ENCODE results near the gene GDPD4.

The GDPD4 gene

DNA sequence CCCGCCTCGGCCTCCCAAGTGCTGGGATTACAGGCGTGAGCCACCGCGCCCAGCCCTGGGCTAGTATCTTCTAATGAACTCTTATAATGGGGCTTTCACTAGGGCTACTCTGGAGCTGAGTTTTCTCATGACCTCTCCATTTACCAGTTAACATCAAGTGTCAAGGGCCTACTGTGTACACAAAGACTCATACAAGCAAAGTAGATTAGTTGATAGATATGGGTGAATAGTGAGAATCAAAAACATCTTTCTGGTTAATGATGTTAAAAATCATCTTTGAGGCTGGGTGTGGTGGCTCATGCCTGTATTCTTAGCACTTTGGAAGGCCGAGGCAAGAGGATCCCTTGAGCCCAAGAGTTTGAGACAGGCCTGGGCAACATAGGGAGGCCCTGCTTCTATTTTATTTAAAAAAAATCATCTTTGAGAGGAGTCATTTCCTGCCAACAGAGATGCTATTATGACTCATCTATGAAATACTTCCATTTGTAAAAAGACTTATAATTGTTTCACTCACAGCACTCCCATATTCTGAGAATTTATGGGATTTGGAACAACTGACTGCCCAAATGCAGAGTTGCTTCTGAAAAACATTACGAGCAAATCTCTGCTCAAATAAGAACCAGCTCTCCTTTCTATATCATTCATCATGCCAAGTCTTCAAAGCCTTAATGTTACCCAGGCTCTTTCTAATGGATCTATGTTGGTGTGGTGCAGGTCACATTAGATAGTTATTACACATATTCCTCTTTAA is 57.0 kb downstream of the GDPD4 start:
- H3K4me1 ChIP-seq (ENCODE audit: insufficient read depth, low read length), result no peaks in the 10 kb centered on the region
- no peaks in the 10 kb centered on the region for H3K36me3 ChIP-seq (ENCODE audit: insufficient read depth, low read length)
- no peak overlapping the region for H3K9ac ChIP-seq (ENCODE audit: low read depth, low read length)
- H3K9me3 ChIP-seq (ENCODE audit: control insufficient read depth, insufficient read depth, low read length), result no peaks in the 10 kb centered on the region

DNA sequence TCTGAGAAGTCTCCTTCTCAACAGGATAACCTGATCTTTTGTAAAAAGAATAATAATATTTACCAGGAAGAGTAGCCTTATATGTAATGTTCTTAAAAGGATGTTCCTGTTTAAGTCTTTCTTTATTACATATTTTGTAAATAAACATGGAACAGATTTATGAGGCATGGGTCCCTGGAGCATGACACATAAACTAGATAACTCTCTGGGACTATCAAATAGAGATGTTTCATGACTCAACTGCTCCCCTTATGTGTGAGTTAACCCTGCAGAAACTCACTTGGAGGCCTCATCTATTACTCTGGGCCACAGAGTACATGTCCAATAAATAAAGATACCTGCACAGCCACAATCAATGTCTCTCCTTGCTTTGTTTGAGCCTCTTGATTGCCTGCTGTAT is 64.6 kb downstream of the GDPD4 start:
- Histone ChIP-seq H3K36me3 (ENCODE audit: insufficient read depth, low read length) (no peaks in the 10 kb centered on the region), H3K9me3 (ENCODE audit: control insufficient read depth, insufficient read depth, low read length) (no peaks in the 10 kb centered on the region), H3K9ac (ENCODE audit: low read depth, low read length) (no peak overlapping the region), H3K4me1 (ENCODE audit: insufficient read depth, low read length) (no peaks in the 10 kb centered on the region)

- Histone ChIP-seq H3K9ac (ENCODE audit: low read depth, low read length) (no peak overlapping the region), H3K4me1 (ENCODE audit: insufficient read depth, low read length) (no peaks in the 10 kb centered on the region), H3K9me3 (ENCODE audit: control insufficient read depth, insufficient read depth, low read length) (no peaks in the 10 kb centered on the region), H3K36me3 (ENCODE audit: insufficient read depth, low read length) (no peaks in the 10 kb centered on the region)
Observed at GRCh38 chr11:77233011-77233410, 68.5 kb downstream of the GDPD4 start.

- H3K9me3 ChIP-seq (ENCODE audit: control insufficient read depth, insufficient read depth, low read length), result no peaks in the 10 kb centered on the region
- H3K36me3 ChIP-seq (ENCODE audit: insufficient read depth, low read length), result no peaks in the 10 kb centered on the region
- H3K4me1 ChIP-seq (ENCODE audit: insufficient read depth, low read length), result no peaks in the 10 kb centered on the region
- no peak overlapping the region for H3K9ac ChIP-seq (ENCODE audit: low read depth, low read length)
Observed at GRCh38 chr11:77232242-77232641, 69.2 kb downstream of the GDPD4 start.

DNA sequence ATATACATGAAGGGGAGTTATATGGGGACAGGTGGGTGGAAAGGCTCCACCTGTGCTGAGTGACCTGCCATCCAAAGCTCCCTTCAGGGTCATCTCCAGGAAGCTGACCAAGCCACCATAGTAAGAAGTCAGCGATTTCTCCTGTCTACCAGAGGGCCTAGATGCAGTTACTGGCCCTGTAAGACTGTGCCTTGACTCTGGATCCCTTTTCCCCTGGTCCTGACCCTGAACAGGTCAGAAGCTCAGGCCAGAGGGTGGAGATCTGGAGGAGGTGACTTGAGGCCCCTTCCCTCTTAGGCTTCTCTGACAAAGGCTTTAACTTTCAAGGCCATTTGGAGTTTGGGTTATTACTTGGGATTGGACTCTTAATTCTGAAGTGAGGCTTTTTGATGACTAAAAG is 69.7 kb downstream of the GDPD4 start:
- H3K9ac ChIP-seq (ENCODE audit: low read depth, low read length), result no peak overlapping the region
- no peaks in the 10 kb centered on the region for H3K4me1 ChIP-seq (ENCODE audit: insufficient read depth, low read length)
- H3K9me3 ChIP-seq (ENCODE audit: control insufficient read depth, insufficient read depth, low read length), result no peaks in the 10 kb centered on the region
- no peaks in the 10 kb centered on the region for H3K36me3 ChIP-seq (ENCODE audit: insufficient read depth, low read length)

DNA sequence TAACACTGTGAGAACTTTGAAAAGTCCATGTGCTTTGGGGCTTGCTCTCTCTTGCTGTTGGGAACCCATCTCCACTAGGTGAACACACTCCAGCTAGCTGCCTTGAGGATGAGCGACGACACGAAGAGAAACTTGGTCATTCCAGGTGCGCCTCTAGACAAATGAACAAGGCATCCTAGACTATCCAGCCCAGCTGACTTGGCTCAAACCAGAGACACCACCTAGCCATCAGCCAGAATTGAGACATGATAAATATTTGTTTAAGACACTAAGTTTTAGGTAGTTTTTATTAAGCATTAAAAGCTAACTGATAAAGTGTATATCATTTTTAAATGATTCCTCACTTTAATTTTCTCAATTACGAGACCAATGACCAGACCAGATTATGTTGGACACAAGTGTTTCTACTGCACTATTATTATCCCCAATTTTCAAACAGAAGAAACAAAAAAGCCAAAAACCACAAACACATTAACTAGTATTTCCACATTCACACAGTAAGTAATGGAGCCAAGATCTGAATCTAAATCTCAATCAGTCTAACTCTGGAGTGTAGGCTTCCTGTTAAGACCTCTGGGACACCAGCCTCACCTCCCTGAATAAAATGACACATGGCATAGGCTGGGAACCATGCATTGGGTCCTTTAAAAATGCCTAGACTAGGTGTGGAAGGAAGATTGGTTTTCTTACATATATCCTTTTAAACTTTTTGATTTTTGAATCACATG is 70.4 kb downstream of the GDPD4 start:
- Histone ChIP-seq H3K9me3 (ENCODE audit: control insufficient read depth, insufficient read depth, low read length) (no peaks in the 10 kb centered on the region), H3K4me1 (ENCODE audit: insufficient read depth, low read length) (no peaks in the 10 kb centered on the region), H3K9ac (ENCODE audit: low read depth, low read length) (no peak overlapping the region), H3K36me3 (ENCODE audit: insufficient read depth, low read length) (no peaks in the 10 kb centered on the region)

DNA sequence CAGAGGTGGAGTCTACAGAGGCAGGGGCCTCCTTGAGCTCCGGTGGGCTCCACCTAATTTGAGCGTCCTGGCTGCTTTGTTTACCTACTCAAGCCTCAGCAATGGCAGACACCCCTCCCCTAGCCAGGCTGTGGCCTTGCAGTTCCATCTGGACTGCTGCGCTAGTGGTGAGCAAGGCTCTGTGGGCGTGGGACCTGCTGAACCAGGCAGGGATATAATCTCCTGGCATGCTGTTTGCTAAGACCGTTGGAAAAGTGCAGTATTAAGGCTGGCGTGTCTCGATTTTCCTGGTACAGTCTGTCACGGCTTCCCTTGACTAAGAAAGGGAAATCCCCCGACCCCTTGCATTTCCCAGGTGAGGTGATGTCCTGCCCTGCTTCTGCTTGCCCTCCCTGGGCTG is 77.7 kb downstream of the GDPD4 start:
- Histone ChIP-seq H3K9me3 (ENCODE audit: control insufficient read depth, insufficient read depth, low read length) (no peaks in the 10 kb centered on the region), H3K4me1 (ENCODE audit: insufficient read depth, low read length) (no peaks in the 10 kb centered on the region), H3K9ac (ENCODE audit: low read depth, low read length) (no peak overlapping the region)

GRCh38 chr11:77217156-77217555 is 84.3 kb downstream of the GDPD4 start:
- Histone ChIP-seq H3K36me3 (ENCODE audit: insufficient read depth, low read length) (no peaks in the 10 kb centered on the region; the same call in 1 of the 2 replicates), H3K9ac (ENCODE audit: low read depth, low read length) (no peak overlapping the region), H3K9me3 (ENCODE audit: control insufficient read depth, insufficient read depth, low read length) (no peaks in the 10 kb centered on the region), H3K4me1 (ENCODE audit: insufficient read depth, low read length) (no peaks in the 10 kb centered on the region)

More for the DNA sequence above, 77.7 kb downstream of the GDPD4 start:
- H3K36me3 ChIP-seq (ENCODE audit: insufficient read depth, low read length), result no peaks in the 10 kb centered on the region

DNA sequence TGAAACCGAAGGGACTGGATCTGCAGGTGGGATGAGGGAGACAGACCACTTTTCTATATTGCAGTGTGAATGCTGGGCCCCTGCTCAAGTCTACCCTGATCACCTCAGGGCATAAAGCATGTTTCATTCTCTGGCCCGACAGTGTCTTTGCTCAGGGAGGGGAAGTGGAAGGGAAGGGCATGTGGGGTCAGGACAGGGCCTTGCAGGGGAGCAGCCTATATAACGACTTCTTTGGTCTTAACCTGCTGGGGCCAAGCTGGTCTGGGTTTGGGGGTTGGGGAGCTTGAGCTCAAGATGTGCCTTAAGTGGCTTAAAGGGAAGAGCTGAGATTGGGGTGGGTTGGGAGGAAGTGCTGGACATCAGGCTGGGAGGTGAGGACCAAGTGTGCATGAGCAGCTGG is 86.4 kb downstream of the GDPD4 start:
- Histone ChIP-seq H3K9ac (ENCODE audit: low read depth, low read length) (no peak overlapping the region), H3K36me3 (ENCODE audit: insufficient read depth, low read length) (no peaks in the 10 kb centered on the region; the same call in 1 of the 2 replicates), H3K9me3 (ENCODE audit: control insufficient read depth, insufficient read depth, low read length) (no peaks in the 10 kb centered on the region), H3K4me1 (ENCODE audit: insufficient read depth, low read length) (no peaks in the 10 kb centered on the region)

- H3K36me3 ChIP-seq (ENCODE audit: insufficient read depth, low read length), result no peaks in the 10 kb centered on the region; the same call in 1 of the 2 replicates
- no peak overlapping the region for H3K9ac ChIP-seq (ENCODE audit: low read depth, low read length)
- H3K9me3 ChIP-seq (ENCODE audit: control insufficient read depth, insufficient read depth, low read length), result no peaks in the 10 kb centered on the region
- H3K4me1 ChIP-seq (ENCODE audit: insufficient read depth, low read length), result no peaks in the 10 kb centered on the region
Observed at GRCh38 chr11:77214557-77214956, 86.9 kb downstream of the GDPD4 start.

GRCh38 chr11:77213589-77214428 is 87.7 kb downstream of the GDPD4 start:
- no peaks in the 10 kb centered on the region; the same call in 1 of the 2 replicates for H3K36me3 ChIP-seq (ENCODE audit: insufficient read depth, low read length)
- H3K9me3 ChIP-seq (ENCODE audit: control insufficient read depth, insufficient read depth, low read length), result no peaks in the 10 kb centered on the region
- no peak overlapping the region for H3K9ac ChIP-seq (ENCODE audit: low read depth, low read length)
- no peaks in the 10 kb centered on the region for H3K4me1 ChIP-seq (ENCODE audit: insufficient read depth, low read length)

GRCh38 chr11:77213029-77213579 is 88.4 kb downstream of the GDPD4 start:
- no peak overlapping the region for H3K9ac ChIP-seq (ENCODE audit: low read depth, low read length)
- no peaks in the 10 kb centered on the region for H3K4me1 ChIP-seq (ENCODE audit: insufficient read depth, low read length)
- H3K9me3 ChIP-seq (ENCODE audit: control insufficient read depth, insufficient read depth, low read length), result no peaks in the 10 kb centered on the region
- no peaks in the 10 kb centered on the region; the same call in 1 of the 2 replicates for H3K36me3 ChIP-seq (ENCODE audit: insufficient read depth, low read length)

DNA sequence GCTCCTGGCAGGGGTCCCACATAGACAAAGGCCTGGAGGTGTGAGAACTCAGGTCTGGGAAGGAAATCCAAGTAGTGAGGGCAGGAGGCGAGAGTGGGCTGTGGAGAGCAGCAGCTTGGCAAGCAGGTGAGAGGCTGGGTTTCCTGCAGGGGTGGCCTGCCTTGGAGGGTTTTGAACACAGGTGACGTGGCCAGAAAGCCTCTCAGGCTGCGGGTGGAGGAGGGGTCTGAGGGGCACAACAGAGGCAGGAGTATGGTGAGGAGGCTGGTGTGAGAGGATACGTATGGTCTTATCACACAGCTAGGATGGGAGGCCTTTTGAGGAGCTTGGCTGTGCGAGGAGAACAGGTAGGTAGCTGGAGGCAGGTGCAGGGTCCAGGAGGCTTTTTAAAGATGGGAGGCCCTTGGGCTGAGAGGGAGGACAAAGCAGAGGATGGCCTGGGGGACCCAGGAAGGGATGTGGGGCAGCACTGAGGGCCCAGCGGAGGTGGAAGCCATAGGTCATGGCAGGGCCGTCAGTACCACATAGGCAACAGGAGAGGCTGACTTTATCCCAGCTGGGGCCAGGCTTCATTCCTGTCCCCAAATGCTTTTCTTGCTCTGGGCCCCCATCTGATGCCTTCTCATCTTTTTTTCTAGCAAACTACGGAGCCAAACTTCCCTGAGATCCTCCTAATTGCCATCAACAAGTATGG is 89.0 kb downstream of the GDPD4 start:
- H3K36me3 ChIP-seq (ENCODE audit: insufficient read depth, low read length), result no peaks in the 10 kb centered on the region; the same call in 1 of the 2 replicates
- no peaks in the 10 kb centered on the region for H3K4me1 ChIP-seq (ENCODE audit: insufficient read depth, low read length)
- H3K9me3 ChIP-seq (ENCODE audit: control insufficient read depth, insufficient read depth, low read length), result no peaks in the 10 kb centered on the region
- H3K9ac ChIP-seq (ENCODE audit: low read depth, low read length), result no peak overlapping the region
